H9 (cell line): Measurements from ENCODE around the gene RIT2. TPM values are rescaled to one million over a fixed set of nuclear protein-coding genes. Genes with fewer than 3 reads are reported as not detected.

Source experiments
- DNase-seq: peaks from one replicate; pipeline ENCODE4 v3.0.0-alpha.2; 2017
- H2AFZ ChIP-seq: one replicate; pipeline ENCODE4 v1.6.1; 2013; ENCODE audit warnings: mild to moderate bottlenecking, low read length, control low read depth, moderate library complexity
- H2AK5ac ChIP-seq: 2 replicates; pipeline ENCODE4 v1.6.1; 2013; ENCODE audit warnings: low read length, control low read depth, mixed read lengths; ENCODE audit not compliant: insufficient read length
- H2BK120ac ChIP-seq: one replicate; pipeline ENCODE4 v1.6.1; 2013; ENCODE audit warnings: low read depth, mild to moderate bottlenecking, low read length, control low read depth, inconsistent platforms; ENCODE audit not compliant: poor library complexity, severe bottlenecking
- H2BK12ac ChIP-seq: 2 replicates; pipeline ENCODE4 v1.6.1; 2013; ENCODE audit warnings: low read length, control low read depth, mixed read lengths, low read depth; ENCODE audit not compliant: insufficient read length
- H2BK15ac ChIP-seq: 2 replicates; pipeline ENCODE4 v1.6.1; 2013; ENCODE audit warnings: low read depth, low read length, control low read depth
- H2BK20ac ChIP-seq: one replicate; pipeline ENCODE4 v1.6.1; 2013; ENCODE audit warnings: low read depth, mild to moderate bottlenecking, low read length, control low read depth, inconsistent platforms; ENCODE audit not compliant: poor library complexity, severe bottlenecking
- H2BK5ac ChIP-seq: 2 replicates; pipeline ENCODE4 v1.6.1; 2013; ENCODE audit warnings: low read length, control low read depth, mixed read lengths; ENCODE audit not compliant: insufficient read length
- H3K14ac ChIP-seq: 2 replicates; pipeline ENCODE4 v1.6.1; 2013; ENCODE audit warnings: low read length, control low read depth; ENCODE audit not compliant: insufficient read depth
- H3K18ac ChIP-seq: 2 replicates; pipeline ENCODE4 v1.6.1; 2013; ENCODE audit warnings: low read depth, mild to moderate bottlenecking, mixed read lengths, low read length, control low read depth; ENCODE audit not compliant: insufficient read length
- H3K23ac ChIP-seq: 2 replicates; pipeline ENCODE4 v1.6.1; 2013; ENCODE audit warnings: low read length, control low read depth, mixed read lengths, low read depth; ENCODE audit not compliant: insufficient read length
- H3K23me2 ChIP-seq: 2 replicates; pipeline ENCODE4 v1.6.1; 2013; ENCODE audit warnings: low read depth, mild to moderate bottlenecking, mixed read lengths, low read length, control low read depth; ENCODE audit not compliant: insufficient read length, poor library complexity, severe bottlenecking
- H3K27ac ChIP-seq: 2 replicates; pipeline ENCODE4 v1.5.1; 2013; ENCODE audit warnings: low read length, control low read depth, mixed read lengths, low read depth; ENCODE audit not compliant: insufficient read length
- H3K27me3 ChIP-seq: 2 replicates; pipeline ENCODE4 v1.6.1; 2013; ENCODE audit warnings: low read length, control low read depth, inconsistent platforms; ENCODE audit not compliant: insufficient read depth
- H3K4ac ChIP-seq: 2 replicates; pipeline ENCODE4 v1.6.1; 2013; ENCODE audit warnings: low read depth, mild to moderate bottlenecking, control low read depth, inconsistent platforms, low read length, moderate library complexity
- H3K4me1 ChIP-seq: 2 replicates; pipeline ENCODE4 v1.6.1; 2013; ENCODE audit warnings: low read length, control low read depth, inconsistent platforms; ENCODE audit not compliant: insufficient read depth
- H3K4me2 ChIP-seq: 2 replicates; pipeline ENCODE4 v1.6.1; 2013; ENCODE audit warnings: low read length, control low read depth, mixed read lengths; ENCODE audit not compliant: insufficient read length, insufficient read depth
- H3K56ac ChIP-seq: 2 replicates; pipeline ENCODE4 v1.6.1; 2013; ENCODE audit warnings: low read depth, mild to moderate bottlenecking, mixed read lengths, low read length, control low read depth; ENCODE audit not compliant: insufficient read length
- H3K79me1 ChIP-seq: 2 replicates; pipeline ENCODE4 v1.6.1; 2013; ENCODE audit warnings: low read depth, mild to moderate bottlenecking, moderate library complexity, low read length, control low read depth, inconsistent platforms; ENCODE audit not compliant: insufficient read depth, poor library complexity, severe bottlenecking
- H3K79me2 ChIP-seq: 2 replicates; pipeline ENCODE4 v1.6.1; 2013; ENCODE audit warnings: low read length, control low read depth, inconsistent platforms; ENCODE audit not compliant: insufficient read depth
- H3K9ac ChIP-seq: 2 replicates; pipeline ENCODE4 v1.6.1; 2013; ENCODE audit warnings: low read length, control low read depth, mixed read lengths; ENCODE audit not compliant: insufficient read length; ENCODE audit errors: extremely low read depth
- H3K9me3 ChIP-seq: one replicate; pipeline ENCODE4 v1.6.1; 2013; ENCODE audit warnings: low read depth, low read length, inconsistent platforms; ENCODE audit not compliant: control insufficient read depth
- H3T11ph ChIP-seq: one replicate; pipeline ENCODE4 v1.6.1; 2013; ENCODE audit warnings: mild to moderate bottlenecking, low read length, control low read depth, inconsistent platforms
- H4K20me1 ChIP-seq: one replicate; pipeline ENCODE4 v1.6.1; 2013; ENCODE audit not compliant: control insufficient read depth, insufficient read length, insufficient read depth
- H4K5ac ChIP-seq: 2 replicates; pipeline ENCODE4 v1.6.1; 2013; ENCODE audit warnings: low read depth, mild to moderate bottlenecking, mixed read lengths, low read length, control low read depth; ENCODE audit not compliant: insufficient read length
- H4K8ac ChIP-seq: replicated peaks from 2 replicates; pipeline ENCODE4 v1.6.1; 2013; ENCODE audit warnings: low read length, control low read depth, mixed read lengths, low read depth; ENCODE audit not compliant: insufficient read length
- H4K91ac ChIP-seq: 2 replicates; pipeline ENCODE4 v1.6.1; 2013; ENCODE audit warnings: low read depth, mild to moderate bottlenecking, moderate library complexity, mixed read lengths, low read length, control low read depth; ENCODE audit not compliant: insufficient read length
- H3K27ac Mint-ChIP-seq, 3 experiments: 2 replicates in 2 of 3; 3 replicates in 1 of 3; pipeline ENCODE4 v1.8.0; 2020 to 2021; ENCODE audit warnings: mixed read lengths in 3 of 3, mild to moderate bottlenecking in 1 of 3, moderate library complexity in 1 of 3
- H3K27me3 Mint-ChIP-seq: 2 replicates; pipeline ENCODE4 v1.8.0; 2021; ENCODE audit warnings: low read depth, mild to moderate bottlenecking, moderate library complexity, mixed read lengths
- H3K36me3 Mint-ChIP-seq, 3 experiments: 2 replicates in 2 of 3; 3 replicates in 1 of 3; pipeline ENCODE4 v1.8.0; 2020 to 2021; ENCODE audit warnings: low read depth in 3 of 3, mixed read lengths in 3 of 3; ENCODE audit not compliant: insufficient read depth in 1 of 3
- H3K4me1 Mint-ChIP-seq, 2 experiments: 2 replicates each; pipeline ENCODE4 v1.8.0; 2020; ENCODE audit warnings: mixed read lengths in 2 of 2
- H3K4me3 Mint-ChIP-seq, 2 experiments: 2 replicates in 1 of 2; 3 replicates in 1 of 2; pipeline ENCODE4 v1.8.0; 2020 to 2021; ENCODE audit warnings: mild to moderate bottlenecking in 2 of 2, mixed read lengths in 2 of 2, moderate library complexity in 1 of 2
- H3K9me3 Mint-ChIP-seq, 2 experiments: 2 replicates in 1 of 2; 3 replicates in 1 of 2; pipeline ENCODE4 v1.8.0; 2020; ENCODE audit warnings: mild to moderate bottlenecking in 2 of 2, mixed read lengths in 2 of 2, moderate library complexity in 1 of 2
- CTCF ChIP-seq: fragments of 200-600 bp; sonication (generic); conservative IDR thresholded peaks from 3 replicates; pipeline ENCODE4 v1.8.0; 2021; ENCODE audit warnings: antibody characterized with exemption, mild to moderate bottlenecking
- WGBS: extraction: QIAGEN DNeasy Blood & Tissue Kit; methylation state at CpG from one replicate; pipeline ENCODE4 v1.1.7; 2013; ENCODE audit warnings: missing lambda C conversion rate, low lambda C conversion rate, mixed read lengths; ENCODE audit not compliant: insufficient read length; ENCODE audit errors: extremely low coverage; 5-methylcytosine and 5-hydroxymethylcytosine counted together
- total RNA-seq: library from RNA; stranded (reverse); gene quantifications from 2 replicates; pipeline ENCODE4 v1.2.1, GENCODE V29; 2021

RIT2 gene
- total RNA-seq, 1 experiment from 2014 or later: 1.2 TPM

DNA sequence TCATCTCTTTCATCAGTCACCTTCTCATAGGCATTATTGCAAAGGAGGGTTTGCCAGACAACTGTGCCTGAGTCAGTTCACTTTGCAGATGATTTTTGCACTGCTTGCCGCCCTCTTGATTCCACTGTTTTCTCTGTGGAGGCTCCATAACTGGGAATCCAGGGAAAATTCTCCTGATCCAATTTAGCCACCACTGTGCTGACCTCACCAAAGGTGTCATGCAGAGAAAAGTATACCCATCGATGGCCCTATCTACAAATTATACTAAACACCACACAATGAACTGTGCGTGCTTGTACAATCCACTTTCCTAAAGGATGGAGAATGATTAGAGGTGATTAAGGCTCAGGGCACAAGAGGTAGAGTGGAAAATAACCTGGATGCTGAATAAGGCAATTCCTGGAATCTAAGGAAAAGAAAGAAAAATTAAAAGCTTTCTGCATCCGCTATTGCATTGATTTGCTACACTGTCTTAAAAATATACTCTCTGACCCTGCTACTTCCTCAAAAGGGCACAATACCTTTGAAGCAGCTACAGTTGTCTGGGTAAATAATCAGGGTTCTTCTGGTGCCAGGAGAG, 409.4 kb downstream of the RIT2 start:
- WGBS: no CpG with 5 or more reads among the region's 4 CpGs
- Histone ChIP-seq H2BK20ac (no peak overlapping the region), H4K5ac (no peak overlapping the region), H3T11ph (no peak overlapping the region), H4K8ac (no peak overlapping the region), H3K27ac (no peak overlapping the region), H3K79me1 (no peaks in the 10 kb centered on the region), H3K27me3 (no peaks in the 10 kb centered on the region), H3K79me2 (no peaks in the 10 kb centered on the region), H3K14ac (no peak overlapping the region), H2BK12ac (no peak overlapping the region), H3K4ac (no peak overlapping the region), H3K4me2 (no peak overlapping the region), H3K56ac (no peak overlapping the region), H2BK15ac (no peak overlapping the region), H2BK5ac (no peak overlapping the region), H2BK120ac (no peak overlapping the region), H4K91ac (no peak overlapping the region), H4K20me1 (no peaks in the 10 kb centered on the region), H3K23ac (no peak overlapping the region), H3K4me1 (no peaks in the 10 kb centered on the region), H3K9ac (no peak overlapping the region), H2AK5ac (no peak overlapping the region), H3K23me2 (no peaks in the 10 kb centered on the region), H3K18ac (no peak overlapping the region), H2AFZ (no peak overlapping the region), H3K9me3 (no peaks in the 10 kb centered on the region)
- Mint-ChIP-seq H3K9me3 (no peaks in the 10 kb centered on the region), H3K4me3 (no peak overlapping the region), H3K27me3 (no peaks in the 10 kb centered on the region), H3K27ac (peak overlapping the region in 2 of 3 experiments; percentile 27 to 75; a peak in 4 of 7 replicates), H3K36me3 (no peaks in the 10 kb centered on the region), H3K4me1 (peaks cover 6 to 7% of the 10 kb centered on the region in 2 experiments)
- no peak for DNase-seq
- no peak for TF ChIP-seq CTCF

Other genes with a start within 250 kb of the RIT2 start
- gene SYT4, start 161.8 kb upstream of the RIT2 start, total RNA-seq: 2.2 and 3.4 TPM in 2 replicates